Measurements from ENCODE around the gene B3GAT1. TPM values are rescaled to one million over a fixed set of nuclear protein-coding genes. Genes with fewer than 3 reads are reported as not detected.

The B3GAT1 gene
- total RNA-seq, 4 donors from 2014 or later: 0.22 to 0.33 TPM; not detected in 2

GRCh38 chr11:134361661-134362060 is 50.4 kb downstream of the B3GAT1 start:
- TF ChIP-seq CTCF (IDR thresholded peaks at IDR 0.05; ENCODE audit: low read depth): no peak

GRCh38 chr11:134360050-134360835 is 51.8 kb downstream of the B3GAT1 start:
- TF ChIP-seq CTCF (IDR thresholded peaks at IDR 0.05; ENCODE audit: low read depth): no peak

GRCh38 chr11:134359646-134360045 is 52.4 kb downstream of the B3GAT1 start:
- TF ChIP-seq CTCF (IDR thresholded peaks at IDR 0.05; ENCODE audit: low read depth): no peak

GRCh38 chr11:134358856-134359490 is 53.1 kb downstream of the B3GAT1 start:
- no peak for TF ChIP-seq CTCF (IDR thresholded peaks at IDR 0.05; ENCODE audit: low read depth)

- no peak for TF ChIP-seq CTCF (IDR thresholded peaks at IDR 0.05; ENCODE audit: low read depth)
Observed at GRCh38 chr11:134358165-134358855, 53.7 kb downstream of the B3GAT1 start.

- no peak for TF ChIP-seq CTCF (IDR thresholded peaks at IDR 0.05; ENCODE audit: low read depth)
Observed at GRCh38 chr11:134357545-134357839, 54.5 kb downstream of the B3GAT1 start.
